NCI-H345 (cell line): Measurements from ENCODE around the gene MMP21.

Source experiments
- DNase-seq: peaks from one replicate; lab custom pipeline; 2025; lab: John Stamatoyannopoulos, UW

Gene MMP21

DNA sequence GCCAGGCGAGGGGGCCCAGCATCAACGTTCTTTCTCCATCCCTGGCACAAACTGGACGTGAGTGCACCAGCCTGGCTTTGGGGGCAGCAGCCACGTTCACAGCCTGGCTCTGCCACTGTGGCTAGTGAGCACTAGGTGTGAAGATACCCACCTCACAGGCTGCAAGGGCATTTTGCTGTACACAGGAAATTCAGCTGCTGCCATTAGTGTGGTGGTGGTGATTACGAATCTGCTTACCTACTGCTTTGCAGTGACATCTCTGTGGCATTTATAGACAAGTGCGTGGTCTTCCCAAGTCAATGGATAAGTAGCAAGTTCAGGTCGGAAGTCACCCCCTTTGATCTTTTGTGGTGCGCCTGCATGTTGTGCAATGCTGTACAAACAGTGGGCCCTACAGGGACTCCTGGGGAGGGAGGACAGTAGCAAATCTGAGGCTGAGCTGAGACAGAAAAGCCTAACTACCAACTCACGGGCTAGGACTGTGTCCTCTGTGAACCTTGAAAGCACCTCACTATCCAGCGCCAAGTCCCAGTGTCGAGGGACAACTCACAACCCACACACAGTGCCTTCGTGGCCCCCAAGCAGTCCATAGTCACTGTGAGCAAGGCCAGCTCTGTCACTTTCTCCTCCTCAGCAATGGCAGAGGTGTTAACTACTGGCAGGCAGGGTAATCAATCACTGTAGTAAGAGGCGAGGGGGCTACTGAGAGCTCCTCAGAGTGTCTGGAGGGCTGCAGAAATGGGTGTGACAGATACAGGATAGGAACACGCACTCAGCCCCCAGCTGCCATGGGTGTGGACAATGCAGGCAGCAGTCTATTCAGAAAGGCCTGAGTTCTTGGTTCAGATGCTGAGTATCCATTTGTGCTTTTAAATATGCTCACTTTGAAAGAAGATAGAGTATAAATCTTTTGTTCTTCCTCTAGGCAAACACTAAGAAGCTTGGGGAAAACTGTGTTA, 17.0 kb upstream of the MMP21 start:
- DNase-seq = no peak

DNA sequence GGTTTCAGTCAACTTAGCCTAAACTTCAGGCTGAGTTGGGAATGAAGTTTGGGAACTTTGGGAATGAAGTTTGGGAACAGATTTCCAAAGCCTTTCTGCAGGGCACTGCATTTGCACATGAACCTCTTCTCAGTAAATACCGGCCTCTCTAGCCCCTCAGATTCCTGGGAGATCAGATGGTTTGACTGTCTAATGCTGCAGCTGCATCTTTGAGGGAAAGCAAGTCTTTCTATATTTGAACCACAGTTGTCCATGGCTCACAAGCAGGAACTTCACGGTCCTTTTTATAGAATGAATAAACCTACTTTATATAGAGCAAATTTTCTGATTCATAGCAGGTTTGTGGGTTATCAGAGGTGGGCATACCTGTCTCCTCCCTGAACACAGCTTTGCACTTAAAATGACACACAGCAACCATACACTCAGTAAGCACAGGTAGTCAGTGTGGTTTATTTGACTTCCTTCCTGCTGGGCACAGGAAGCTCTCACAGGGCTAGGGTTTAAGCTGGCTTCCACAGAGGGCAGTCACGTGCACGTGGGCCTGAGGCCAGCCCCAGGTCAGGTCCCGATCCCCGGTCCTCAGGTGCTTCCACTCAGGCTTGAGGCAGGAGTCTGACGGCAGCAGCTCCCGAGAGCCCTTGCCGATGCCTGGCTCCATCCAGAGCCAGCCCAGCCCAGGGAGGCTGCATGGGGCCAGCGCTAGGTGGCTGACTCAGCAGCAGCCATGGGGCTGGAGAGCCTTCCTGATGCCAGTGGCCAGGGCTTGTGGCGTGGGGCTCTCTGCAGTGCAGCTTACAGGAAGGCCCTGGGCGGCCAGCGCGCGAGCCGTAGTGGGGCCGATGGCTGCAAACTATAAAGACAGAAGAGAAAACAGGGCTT, 12.8 kb upstream of the MMP21 start:
- DNase-seq = no peak

DNA sequence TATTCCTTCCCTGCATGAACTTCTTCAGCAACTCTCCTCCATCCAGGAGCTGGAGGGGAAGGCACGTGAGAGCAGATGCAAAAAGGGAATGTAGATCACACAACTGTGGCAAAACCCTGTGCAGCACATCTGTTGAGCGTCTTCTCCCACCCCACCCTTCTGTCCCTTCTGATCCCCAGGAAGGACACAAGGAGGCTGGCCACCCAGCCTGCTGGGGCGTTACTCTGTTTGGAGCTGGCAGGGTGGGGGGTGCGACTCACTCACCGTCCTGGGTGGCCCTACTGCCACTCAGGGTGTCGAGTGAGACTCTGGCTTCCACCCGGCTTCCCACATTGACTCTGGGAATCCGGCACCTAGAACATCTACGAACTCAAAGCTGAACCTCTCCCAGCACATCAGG, 10.2 kb upstream of the MMP21 start:
- no peak for DNase-seq

DNA sequence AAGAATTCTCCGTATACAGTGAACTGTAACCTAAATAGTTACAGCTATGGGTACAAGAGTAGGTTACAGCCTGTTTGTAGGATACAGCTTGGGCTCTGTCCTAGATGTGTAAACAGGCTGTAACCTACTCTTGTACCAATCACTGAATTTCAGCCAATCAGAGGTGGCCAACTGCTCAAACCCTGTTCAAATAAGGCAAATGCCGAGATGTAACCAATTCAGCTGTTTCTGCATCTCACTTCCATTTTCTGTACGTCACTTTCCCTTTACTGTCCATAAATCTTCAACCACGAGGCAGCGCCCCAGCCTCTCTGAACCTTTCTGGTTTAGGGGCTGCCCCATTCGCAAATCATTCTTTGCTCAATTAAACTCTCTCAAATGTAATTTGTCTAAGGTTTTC, 8.3 kb upstream of the MMP21 start:
- no peak for DNase-seq

DNA sequence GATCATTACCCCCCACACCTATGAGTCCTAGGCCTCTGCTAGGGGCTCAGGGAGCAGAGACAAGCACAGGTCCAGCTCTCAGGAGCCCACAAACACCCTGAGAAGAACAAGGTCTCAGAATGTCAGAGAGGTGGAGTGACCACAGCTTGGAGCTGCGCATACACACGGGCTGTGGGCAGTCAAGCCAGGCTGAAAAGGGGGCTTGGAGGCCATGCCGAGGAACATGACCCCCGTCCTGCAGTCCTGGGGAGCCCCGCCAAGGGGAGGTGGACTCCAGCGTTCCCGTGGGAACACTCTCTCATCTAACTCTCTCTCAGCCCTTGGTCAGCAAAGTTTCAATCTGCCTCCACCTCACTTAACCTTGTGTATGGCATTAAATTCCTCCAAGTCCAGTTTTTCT, 7.8 kb upstream of the MMP21 start:
- DNase-seq = no peak

DNA sequence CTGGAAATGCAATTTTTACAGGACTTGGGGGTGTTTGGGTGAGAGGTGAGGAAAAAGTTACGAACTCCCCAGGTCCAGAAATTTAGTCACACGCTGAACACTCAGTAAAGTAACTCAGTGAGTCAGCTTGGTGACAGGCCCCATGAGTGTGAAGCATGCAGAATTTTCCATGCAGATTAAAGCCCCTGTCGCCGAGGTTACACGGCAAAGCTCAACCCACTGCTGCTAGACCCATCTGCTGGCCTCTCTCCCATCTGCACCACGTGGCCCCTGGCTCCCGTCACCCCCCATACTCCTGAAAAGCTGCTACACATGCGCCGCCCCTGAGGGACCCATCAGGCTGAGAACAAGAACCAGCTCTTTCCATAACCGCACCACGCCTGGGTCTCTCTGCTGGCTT, 7.0 kb upstream of the MMP21 start:
- DNase-seq = no peak

DNA sequence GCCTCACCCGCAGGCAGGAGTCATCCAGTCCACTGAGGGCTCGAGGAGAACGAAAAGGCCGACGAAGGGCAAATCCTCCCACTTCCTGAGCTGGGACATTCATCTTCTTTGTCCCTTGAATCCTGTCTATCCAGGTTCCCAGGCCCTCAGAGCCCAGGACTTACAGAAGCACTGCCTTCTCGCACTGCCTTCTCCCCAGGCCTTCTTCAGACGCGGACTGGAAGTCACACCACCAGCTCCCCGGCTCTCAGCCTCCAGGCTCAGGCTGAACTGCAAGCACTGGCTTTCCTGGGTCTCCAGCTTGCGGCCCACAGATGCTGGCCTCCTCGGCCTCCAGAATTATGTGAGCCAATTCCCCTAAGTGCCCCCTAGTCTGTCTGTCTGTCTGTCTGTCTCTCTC, 6.4 kb upstream of the MMP21 start:
- no peak for DNase-seq

DNA sequence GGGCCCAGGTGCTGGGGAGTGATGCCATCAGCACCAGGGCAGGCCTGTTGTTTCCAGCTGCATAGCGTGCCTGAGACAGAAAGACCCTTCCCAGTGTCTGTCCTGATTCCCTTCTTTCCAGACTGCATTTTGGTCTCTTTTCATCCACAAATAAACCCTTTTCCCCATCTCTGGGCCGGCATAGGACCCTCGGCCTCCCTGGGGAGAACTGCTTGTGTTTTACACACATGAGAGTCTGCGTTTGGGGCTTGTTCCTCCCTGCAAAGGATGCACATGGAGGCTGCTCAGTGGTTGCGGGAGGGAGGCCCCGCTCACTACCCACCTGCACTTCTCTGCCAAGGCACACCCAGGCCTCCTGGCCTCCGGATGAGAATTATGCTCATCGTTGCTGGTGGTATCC, 5.8 kb upstream of the MMP21 start:
- DNase-seq = no peak

DNA sequence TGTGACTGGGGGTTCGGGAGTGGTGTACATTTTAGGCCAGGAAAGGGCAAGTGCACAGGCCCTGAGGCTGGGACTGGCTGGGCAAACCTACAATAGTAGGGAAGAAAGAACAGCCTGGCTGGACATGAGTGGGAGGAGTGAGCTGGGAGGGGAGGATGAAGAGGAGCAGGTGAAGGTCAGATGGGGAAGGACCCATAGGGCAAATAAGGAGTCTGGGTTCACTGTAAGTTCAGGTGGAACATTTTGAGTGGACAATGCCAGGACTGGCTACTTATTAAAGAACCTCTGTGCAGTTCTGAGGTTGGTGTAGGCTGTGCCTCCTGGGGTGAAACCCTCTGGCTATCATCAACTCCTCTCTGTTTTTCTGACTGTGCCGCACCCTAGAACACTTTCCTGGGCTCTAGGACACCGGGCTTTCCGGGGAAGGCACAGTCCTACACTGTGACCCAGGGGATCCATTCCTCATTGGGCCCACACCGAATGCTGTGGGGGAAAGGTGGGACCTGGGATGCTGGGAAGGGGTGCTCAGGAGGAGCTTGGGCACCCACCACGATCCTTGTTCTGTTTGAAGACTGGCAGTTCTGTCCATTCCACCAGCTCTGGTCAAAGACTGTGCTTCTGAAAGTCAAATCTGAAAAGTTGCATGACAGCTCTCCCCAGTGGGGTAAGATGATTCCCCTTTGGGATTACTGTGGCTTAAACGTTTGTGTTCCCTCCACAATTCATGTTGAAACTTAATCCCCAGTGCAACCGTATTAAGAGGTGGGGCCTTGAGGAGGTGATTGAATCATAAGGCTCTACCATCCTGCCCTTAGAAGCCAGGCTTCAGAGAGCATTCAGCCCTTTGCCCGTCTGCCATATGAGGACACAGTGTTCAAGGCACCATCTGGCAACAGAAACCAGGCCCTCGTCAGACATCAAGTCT, 4.0 kb upstream of the MMP21 start:
- no peak for DNase-seq

DNA sequence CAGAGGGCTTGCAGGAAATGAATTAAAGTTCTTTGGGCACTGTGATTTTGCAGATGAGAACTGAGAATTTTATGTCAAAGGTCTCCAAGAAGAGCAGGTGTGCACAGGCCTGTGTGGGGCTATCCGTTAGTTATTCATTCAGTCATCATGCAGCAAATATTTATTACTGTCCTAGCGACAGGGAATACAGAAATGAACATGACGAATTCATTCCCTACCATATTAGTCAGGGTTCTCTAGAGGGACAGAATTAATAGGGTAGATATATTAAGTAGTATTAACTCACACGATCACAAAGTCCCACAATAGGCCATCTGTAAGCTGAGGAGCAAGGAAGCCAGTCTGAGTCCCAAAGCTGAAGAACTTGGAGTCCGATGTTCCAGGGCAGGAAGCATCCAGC, 2.9 kb upstream of the MMP21 start:
- no peak for DNase-seq

DNA sequence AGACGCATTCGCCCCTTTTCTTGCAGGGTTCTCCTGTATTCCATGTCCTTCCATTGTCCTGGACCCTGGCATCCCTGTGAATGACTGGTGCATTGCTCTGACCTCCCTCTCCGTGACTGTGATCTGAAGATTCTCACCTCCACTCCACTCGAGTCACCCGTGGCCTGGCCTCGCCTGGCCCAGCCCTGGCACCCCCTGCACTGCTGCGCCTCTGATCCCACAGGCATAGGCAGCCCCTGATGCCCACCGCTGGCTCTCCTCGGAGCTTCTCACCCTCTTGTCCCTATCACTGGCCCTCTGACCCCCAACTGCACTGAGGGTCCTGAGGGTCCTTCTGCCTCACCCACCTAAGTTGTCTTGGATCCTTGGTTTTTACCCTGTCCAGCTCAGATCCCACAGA, 2.2 kb upstream of the MMP21 start:
- no peak for DNase-seq

DNA sequence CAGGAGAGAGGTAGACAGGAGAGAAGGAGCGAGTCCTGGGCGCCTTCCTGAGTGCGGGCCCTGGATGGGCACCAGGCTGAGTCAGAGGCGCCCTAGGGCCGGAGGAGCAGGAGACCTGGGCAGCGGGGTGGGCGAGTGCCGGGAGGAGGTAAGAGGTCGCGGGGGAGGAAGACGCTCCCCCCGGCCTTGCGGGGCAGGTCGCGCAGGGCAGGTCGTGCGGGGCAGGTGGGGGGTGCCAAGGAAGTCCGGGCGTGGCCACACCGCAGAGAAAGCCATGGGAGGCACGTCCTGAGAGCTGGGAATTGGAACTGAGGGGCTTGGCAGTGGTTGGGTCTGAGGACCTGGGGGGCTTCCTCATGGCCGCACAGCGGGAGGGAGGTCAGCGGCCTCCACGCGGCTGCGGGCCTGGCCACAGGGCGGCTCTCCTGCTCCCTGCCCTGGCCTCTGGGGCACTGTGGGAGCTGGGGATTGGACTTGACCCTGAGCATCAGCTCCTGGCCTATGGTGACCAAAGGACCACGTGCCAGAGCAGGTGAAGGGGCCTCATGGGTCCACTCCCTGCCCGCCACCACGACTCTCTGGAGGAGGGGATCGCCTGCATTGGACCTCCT, 935 bp downstream of the MMP21 start:
- DNase-seq = no peak

DNA sequence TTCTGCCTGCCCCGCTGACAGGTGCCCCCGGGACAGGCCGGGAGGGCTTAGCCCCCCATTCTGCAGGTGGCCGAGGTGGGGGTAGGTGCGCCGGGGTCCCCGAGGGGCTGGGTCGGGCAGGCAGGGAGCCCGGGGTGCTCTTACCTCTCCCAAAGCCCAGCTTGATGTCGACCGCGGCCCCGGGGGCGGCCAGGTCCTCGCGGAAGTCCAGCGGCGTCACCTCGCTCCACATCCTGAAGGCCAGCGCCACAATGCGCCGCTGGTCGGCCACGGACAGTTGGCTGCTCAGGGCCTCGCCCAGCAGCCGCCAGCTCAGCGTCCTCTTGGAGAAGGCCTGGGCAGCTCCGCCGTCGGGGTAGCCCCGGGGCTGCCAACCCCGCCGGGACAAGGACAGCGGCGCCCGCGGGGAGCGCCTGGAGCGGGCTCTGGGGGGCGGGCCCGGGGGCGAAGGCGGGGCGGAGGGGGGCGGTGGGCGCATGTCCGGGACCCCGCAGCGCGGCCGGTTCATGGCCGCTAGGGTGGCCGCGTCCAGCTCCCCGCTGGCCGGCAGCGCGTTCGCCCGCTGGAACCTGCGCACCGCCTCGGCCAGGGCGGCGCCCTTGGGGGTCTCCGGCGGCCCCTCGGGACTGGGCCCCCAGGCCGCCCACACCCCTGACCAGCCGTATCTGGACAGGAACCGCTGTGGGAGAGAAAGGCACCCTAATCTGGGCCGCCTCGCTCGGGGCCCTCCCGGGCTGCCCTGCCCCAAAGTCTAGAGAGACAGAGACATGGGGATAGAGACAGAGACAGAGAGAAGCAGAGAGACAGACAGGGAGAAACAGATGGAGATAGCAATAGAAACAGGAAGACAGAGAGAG, 1.7 kb downstream of the MMP21 start:
- DNase-seq = no peak

DNA sequence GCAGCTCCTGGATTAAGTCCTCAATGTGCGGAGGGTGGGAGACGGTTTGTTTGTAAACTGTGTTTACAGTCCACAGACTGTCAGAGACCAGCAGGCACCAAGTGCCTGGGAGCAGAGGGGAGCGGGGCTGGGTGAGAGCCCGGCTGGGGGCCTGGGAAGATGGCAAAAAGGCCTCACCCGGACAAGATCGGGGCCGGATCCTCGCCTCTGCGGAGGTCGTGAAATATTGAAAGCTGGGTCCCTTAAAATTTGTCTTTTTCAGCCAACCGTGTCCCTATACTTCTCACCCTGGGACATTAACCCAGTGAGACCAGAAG, 2.8 kb downstream of the MMP21 start:
- no peak for DNase-seq

DNA sequence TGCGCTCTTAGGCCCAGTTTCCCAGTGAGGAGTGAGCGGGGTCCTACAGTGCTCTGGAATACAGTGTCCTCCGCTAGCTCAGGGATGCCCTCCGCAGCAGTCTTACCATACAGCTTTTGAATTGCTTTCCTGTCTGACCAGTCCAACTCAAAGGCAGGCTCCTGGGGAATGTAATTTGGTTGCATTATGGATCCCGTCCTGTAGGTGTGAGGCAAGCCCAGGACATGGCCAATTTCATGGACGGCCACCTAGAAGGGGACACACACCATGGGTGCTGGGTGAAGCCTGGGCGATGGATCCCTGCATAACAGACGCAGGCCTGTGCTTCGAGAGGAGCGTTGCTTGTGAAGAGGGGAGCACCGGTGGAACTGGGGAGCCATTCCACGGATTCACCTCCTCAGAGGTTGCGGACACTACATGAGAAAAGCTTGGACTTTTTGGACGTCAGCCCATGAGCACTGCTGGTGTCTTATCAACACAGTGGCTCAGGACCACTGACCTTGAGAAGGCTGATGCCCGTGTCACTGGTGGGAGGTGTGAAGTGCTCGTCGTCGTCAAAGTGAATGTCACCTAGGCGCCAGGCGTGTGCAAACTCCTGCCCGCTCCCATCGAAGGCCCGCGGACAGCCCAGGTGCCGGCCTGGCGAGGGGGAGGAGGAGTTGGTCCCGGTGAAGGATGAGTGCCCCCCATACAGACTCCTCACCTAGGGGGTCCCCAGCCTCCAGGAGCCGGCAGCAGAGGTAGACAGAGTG, 3.3 kb downstream of the MMP21 start:
- no peak for DNase-seq

DNA sequence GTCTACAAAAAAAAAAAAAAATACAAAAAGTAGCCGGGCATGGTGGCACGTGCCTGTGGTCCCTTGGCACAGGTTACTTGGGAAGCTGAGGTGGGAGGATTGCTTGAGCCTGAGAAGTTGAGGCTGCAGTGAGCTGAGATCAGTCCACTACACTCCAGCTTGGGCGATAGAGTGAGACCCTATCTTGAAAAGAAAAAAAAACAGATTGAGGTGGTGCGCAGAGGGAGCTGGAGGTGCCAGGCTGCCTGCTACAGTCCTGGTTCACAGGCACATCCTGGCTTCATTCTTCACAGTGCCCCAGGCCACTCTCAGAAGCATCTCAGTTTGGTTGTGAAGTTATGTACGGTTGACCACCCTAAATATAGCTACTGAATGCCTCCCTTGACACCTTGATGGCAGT, 4.8 kb downstream of the MMP21 start:
- DNase-seq = no peak

DNA sequence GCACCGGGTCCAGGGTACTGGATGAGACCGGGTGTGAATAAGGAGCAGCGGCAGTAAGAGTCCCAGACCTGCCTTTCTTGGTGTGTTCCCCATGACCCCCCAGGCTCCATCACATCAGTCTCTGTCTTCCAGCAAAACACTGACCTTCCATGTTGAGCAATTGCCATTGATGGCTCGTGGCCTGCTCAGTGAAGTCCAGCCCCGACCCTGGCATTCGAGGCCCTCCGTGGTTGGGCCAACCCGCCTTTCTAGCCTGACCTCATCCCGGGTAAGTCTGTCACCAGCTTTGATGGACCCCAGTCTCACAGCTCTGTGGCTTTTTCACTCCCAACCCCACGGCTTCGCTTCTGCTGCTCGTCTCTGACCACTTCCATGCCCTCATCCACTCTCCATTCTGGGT, 6.4 kb downstream of the MMP21 start:
- DNase-seq = no peak

DNA sequence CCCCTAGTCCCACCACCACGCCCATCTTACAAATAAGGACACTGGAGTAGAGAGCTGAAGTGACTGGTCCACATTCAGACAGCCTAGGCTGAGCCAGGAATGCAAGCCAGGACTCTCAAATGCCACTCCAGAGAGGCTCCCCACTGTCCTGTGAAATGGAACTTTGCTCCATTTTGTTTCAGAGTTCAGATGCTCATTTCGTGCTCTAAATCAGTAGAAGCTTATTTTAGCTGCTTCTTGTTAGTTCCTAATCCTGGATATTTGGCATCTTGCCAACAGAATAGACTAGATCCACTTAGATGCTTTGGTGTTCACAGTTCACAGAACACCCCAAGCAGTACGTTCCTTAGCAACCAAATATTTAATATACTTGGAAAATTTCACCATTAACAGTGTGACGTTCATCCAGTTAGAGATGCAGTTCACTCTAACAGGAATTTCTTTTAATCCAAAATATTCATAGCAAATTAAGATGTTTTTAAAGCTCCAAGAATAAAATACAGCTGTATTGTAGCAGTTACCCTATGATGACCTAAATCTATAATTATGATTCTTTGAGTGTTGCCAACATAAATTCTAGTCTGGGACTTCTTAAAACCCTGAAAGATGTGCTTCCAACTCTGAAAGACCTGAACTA, 7.3 kb downstream of the MMP21 start:
- DNase-seq = peak; percentile 9

DNA sequence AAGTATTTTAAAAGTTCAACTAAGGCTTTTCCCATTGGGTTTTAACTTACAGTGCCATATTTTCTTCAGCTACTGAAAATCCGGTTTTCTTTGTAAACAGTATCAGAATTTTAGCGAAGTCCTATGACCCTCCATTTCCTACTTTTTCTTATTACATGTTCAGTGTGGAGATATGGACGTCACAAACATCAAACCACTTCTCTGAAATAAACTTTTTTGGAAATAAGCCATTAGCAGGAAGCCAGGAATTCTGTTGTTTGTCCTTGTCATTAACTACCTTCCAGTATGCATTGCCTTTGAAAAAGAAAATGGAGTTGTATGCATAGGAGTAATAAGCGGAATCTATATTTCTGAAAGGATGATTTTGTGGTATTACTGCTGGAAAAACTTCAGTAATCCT, 9.1 kb downstream of the MMP21 start:
- DNase-seq = no peak

DNA sequence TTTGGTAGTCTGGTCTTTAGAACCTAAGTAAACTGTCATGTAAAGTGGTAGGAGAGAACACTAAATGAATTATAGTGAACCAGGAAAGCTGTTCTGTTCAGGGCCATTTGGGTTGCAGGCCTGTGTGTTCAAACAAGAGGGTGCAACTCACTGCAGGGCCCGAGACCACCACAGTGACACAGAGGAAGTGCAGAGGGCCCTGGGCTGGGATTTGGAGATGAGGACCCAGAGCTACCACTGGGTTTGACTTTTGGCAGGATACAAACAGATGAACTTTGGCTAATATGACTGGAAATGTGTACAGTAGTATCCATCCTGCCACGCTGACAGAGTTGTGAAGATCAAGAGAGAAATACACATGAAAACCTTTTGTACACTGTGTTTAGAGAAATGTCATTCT, 9.8 kb downstream of the MMP21 start:
- no peak for DNase-seq
